ENCODE results near the gene GLIS1. TPM values are rescaled to one million over a fixed set of nuclear protein-coding genes. Genes with fewer than 3 reads are reported as not detected.

GLIS1 gene
- total RNA-seq, 1 donor from 2014 or later, result 1.4 TPM

GRCh38 chr1:53594391-53595180, 144.4 kb downstream of the GLIS1 start:
- DNase-seq (ENCODE audit: low spot score), result no peak

- no peak for DNase-seq (ENCODE audit: low spot score)
Measured at GRCh38 chr1:53593758-53594380, 145.1 kb downstream of the GLIS1 start.

GRCh38 chr1:53592985-53593757, 145.8 kb downstream of the GLIS1 start:
- no peak for DNase-seq (ENCODE audit: low spot score)

- DNase-seq (ENCODE audit: low spot score), result peak; percentile 73
Measured at GRCh38 chr1:53592521-53592982, 146.4 kb downstream of the GLIS1 start.

GRCh38 chr1:53591924-53592323, 147.0 kb downstream of the GLIS1 start:
- DNase-seq (ENCODE audit: low spot score), result no peak

- DNase-seq (ENCODE audit: low spot score), result peak; percentile 81
Measured at GRCh38 chr1:53590531-53591515, 148.1 kb downstream of the GLIS1 start.

GRCh38 chr1:53590104-53590503, 148.9 kb downstream of the GLIS1 start:
- no peak for DNase-seq (ENCODE audit: low spot score)

GRCh38 chr1:53589043-53589887, 149.7 kb downstream of the GLIS1 start:
- no peak for DNase-seq (ENCODE audit: low spot score)

GRCh38 chr1:53588053-53588779, 150.7 kb downstream of the GLIS1 start:
- no peak for DNase-seq (ENCODE audit: low spot score)

- DNase-seq (ENCODE audit: low spot score), result no peak
Measured at GRCh38 chr1:53587252-53587988, 151.5 kb downstream of the GLIS1 start.

- DNase-seq (ENCODE audit: low spot score), result no peak
Measured at GRCh38 chr1:53586765-53587164, 152.2 kb downstream of the GLIS1 start.

GRCh38 chr1:53585565-53585964, 153.4 kb downstream of the GLIS1 start:
- DNase-seq (ENCODE audit: low spot score), result no peak

GRCh38 chr1:53585129-53585528, 153.8 kb downstream of the GLIS1 start:
- DNase-seq (ENCODE audit: low spot score), result peak; percentile 84

GRCh38 chr1:53584777-53585107, 154.2 kb downstream of the GLIS1 start:
- DNase-seq (ENCODE audit: low spot score), result no peak

GRCh38 chr1:53583868-53584776, 154.8 kb downstream of the GLIS1 start:
- no peak for DNase-seq (ENCODE audit: low spot score)

GRCh38 chr1:53583021-53583867, 155.7 kb downstream of the GLIS1 start:
- peak; percentile 66 for DNase-seq (ENCODE audit: low spot score)

Measured in umbilical cord (tissue), 2 donors.